GM23338 (cell line): ENCODE data around the gene MFSD6.

Source experiments
- CREB1 ChIP-seq: fragments of 250-450 bp; sonication (Bioruptor Pico); IDR thresholded peaks from 2 replicates; pipeline ENCODE4 v1.5.0; 2020; ENCODE audit warnings: low read depth, mild to moderate bottlenecking, moderate library complexity
- CTCF ChIP-seq, 2 experiments: fragments of 200-600 bp in 1 of 2; sonication (generic) in 1 of 2; conservative IDR thresholded peaks; 2 replicates each; pipeline versions ENCODE4 v1.5.1 to v1.6.1; 2016 to 2017; ENCODE audit warnings: antibody characterized with exemption in 2 of 2, low read depth in 2 of 2, mild to moderate bottlenecking in 2 of 2, moderate library complexity in 1 of 2
- ETS1 ChIP-seq: IDR thresholded peaks from 2 replicates; pipeline ENCODE4 v1.6.1; 2016; ENCODE audit warnings: antibody characterized with exemption
- EZH2 ChIP-seq: fragments of 200-600 bp; sonication (generic); IDR thresholded peaks from one replicate; pipeline ENCODE4 v1.8.0; 2017; ENCODE audit warnings: antibody characterized with exemption, mild to moderate bottlenecking, low read depth; ENCODE audit not compliant: unreplicated experiment
- EZH2phosphoT487 ChIP-seq: fragments of 200-600 bp; sonication (generic); IDR thresholded peaks from one replicate; pipeline ENCODE4 v1.8.1; 2018; ENCODE audit warnings: antibody characterized with exemption; ENCODE audit not compliant: unreplicated experiment
- JUNB ChIP-seq: IDR thresholded peaks from one replicate; pipeline ENCODE4 v1.6.1; 2016; ENCODE audit warnings: antibody characterized with exemption; ENCODE audit not compliant: unreplicated experiment
- NANOG ChIP-seq: IDR thresholded peaks from 2 replicates; pipeline ENCODE4 v1.6.1; 2016; ENCODE audit warnings: antibody characterized with exemption, borderline replicate concordance
- POLR2AphosphoS5 ChIP-seq: IDR thresholded peaks from 2 replicates; pipeline ENCODE4 v1.6.1; 2016; ENCODE audit warnings: antibody characterized with exemption, low read depth
- REST ChIP-seq: IDR thresholded peaks from one replicate; pipeline ENCODE4 v1.6.1; 2018; ENCODE audit warnings: antibody characterized with exemption; ENCODE audit not compliant: unreplicated experiment
- ZNF114 ChIP-seq: fragments of 250-450 bp; sonication (Bioruptor Pico); IDR thresholded peaks from 2 replicates; pipeline ENCODE4 v1.5.0; 2020; ENCODE audit warnings: mild to moderate bottlenecking, moderate library complexity
- ZNF331 ChIP-seq: fragments of 250-450 bp; sonication (Bioruptor Pico); IDR thresholded peaks from 2 replicates; pipeline ENCODE4 v1.5.0; 2020; ENCODE audit warnings: low read depth, mild to moderate bottlenecking, moderate library complexity

GRCh38 chr2:190454795-190455194 lies 46.6 kb downstream of the MFSD6 start:
- no peak for TF ChIP-seq REST
- no peak for TF ChIP-seq CTCF (conservative IDR thresholded peaks at IDR 0.05; ENCODE audit: low read depth in 2 of 2)
- TF ChIP-seq EZH2 = no peak
- TF ChIP-seq ZNF114 (CRISPR knock-in tag) = no peak
- no peak for TF ChIP-seq POLR2AphosphoS5
- TF ChIP-seq CREB1 (CRISPR knock-in tag) = no peak
- no peak for TF ChIP-seq EZH2phosphoT487
- no peak for TF ChIP-seq ETS1
- no peak for TF ChIP-seq ZNF331 (CRISPR knock-in tag)
- TF ChIP-seq JUNB = no peak
- TF ChIP-seq NANOG = no peak
